Hematopoietic multipotent progenitor cell treated with erythropoietin and hydrocortisone succinate and interleukin-3 and kit ligand, for 6 days (in vitro differentiated cells): ENCODE measurements around the gene ACOT8.
"Not testable (repeated sequence)": the region's sequence is repeated elsewhere in the genome, so short reads cannot be mapped to it uniquely, and the experiment has no call there.

ENCODE experiments used
- DNase-seq: peaks from one replicate; pipeline ENCODE4 v3.0.0-alpha.2; 2015

Gene ACOT8

DNA sequence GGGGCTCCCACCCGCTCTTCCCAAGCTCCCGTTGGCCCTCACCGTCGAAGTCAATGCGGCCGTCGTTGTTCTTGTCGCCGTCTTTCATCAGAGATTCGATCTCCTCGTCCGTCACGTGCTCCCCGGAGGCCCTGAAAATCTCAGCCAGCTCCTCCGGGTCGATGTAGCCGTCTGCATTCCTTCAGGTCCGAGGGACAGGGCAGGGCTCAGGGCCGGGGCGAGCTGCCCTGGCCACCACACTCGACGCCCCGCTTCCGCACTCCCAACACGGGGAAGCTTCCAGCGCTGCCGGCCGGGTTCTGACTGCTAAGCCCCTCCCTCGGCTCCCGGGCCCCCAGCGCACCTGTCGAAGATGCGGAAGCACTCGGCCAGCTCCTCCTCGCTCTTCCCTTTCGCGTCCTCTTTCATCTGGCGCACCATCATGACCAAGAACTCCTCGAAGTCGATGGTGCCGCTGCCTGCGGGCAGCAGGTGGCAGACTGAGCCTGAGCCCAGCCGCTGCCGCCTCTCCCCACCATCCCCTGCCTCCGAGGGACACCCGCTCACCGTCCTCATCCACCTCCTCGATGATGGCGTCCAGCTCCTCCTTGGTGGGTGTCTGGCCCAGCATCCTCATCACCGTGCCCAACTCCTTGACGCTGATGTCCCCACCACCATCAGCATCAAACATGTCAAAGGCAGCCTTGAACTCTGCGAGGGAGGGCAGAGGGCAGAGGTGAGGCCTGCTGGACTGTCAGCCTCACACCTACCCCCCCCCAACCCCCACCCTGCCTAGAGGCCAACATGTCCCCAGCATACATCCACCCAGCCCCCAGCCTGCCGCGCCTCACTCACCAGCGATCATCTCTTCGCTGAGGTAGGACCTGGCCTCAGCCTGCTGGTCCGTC, 33.0 kb downstream of the ACOT8 start:
- peak; percentile 80 for DNase-seq

DNA sequence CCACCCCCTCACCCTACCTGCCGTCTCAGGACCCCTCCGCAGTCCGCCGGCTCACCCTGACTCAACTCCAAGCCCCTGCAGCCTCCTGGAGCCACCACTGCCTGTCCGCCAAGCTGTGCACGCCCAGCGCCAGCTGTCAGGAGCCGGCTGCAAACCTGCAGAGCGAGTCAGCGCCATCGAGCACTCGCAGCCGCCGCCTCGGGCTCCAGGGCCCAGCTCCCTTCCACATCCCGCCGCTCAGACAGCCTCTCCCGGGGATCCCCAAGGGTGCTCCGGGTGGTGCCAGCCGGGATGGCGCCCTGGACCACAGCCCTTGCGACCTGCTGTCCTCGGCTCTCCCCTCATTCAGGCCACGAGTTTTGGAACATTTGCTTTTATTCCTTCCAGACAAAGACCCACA, 34.3 kb downstream of the ACOT8 start:
- DNase-seq, result peak; percentile 49

DNA sequence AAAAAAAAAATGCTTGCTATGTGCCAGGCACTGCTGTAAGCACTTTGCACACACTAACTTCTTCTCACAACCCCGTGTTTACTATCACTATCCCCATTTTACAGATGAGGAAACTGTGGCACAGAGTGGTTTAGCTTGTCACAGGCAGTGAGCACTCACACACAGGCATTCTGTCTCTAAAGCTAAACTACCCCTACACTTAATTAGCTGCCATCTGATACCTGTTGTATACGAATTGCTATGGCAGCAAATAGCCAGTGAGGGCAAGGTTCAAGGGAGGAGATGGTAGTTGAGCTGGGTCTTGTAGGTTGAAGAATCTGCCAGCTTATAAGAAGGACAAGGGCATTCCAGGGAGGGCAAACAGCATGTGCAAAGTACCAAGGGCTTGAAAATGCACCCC, 35.2 kb downstream of the ACOT8 start:
- no peak for DNase-seq

DNA sequence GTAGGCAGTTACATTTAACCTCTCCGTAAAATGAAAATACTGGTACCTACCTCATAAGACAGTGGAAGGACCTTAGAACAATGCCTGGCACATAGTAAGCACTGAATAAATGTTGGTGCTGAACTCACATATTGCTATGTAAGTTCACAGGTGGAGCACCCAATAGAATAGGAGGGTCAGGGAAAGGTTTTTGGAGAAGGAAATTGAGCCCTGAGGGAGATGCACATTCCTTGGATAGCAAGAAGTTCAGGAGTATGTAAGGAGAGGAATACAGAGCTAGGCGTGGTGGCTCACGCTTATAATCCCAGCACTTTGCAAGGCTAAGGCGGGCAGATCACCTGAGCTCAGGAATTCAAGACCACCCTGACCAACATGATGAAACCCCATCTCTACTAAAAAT, 37.7 kb downstream of the ACOT8 start:
- DNase-seq, result no peak

DNA sequence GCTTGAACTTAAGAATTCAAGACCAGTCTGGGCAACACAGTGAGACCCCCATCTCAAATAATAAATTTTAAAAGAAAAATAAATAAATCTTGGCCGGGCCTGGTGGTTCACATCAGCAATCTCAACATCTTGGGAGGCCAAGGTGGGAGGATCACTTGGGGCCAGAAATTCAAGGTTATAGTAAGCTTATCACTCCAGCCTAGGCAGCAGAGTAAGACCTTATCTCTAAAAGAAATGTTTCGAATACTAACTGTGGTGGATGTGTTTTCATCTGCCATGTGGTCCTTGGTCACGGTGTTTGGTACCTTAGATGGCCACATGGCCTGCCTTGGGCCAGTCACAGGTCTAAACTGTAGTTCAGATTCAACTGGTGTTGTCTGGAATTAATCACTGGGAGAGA, 39.0 kb downstream of the ACOT8 start:
- DNase-seq, result no peak

DNA sequence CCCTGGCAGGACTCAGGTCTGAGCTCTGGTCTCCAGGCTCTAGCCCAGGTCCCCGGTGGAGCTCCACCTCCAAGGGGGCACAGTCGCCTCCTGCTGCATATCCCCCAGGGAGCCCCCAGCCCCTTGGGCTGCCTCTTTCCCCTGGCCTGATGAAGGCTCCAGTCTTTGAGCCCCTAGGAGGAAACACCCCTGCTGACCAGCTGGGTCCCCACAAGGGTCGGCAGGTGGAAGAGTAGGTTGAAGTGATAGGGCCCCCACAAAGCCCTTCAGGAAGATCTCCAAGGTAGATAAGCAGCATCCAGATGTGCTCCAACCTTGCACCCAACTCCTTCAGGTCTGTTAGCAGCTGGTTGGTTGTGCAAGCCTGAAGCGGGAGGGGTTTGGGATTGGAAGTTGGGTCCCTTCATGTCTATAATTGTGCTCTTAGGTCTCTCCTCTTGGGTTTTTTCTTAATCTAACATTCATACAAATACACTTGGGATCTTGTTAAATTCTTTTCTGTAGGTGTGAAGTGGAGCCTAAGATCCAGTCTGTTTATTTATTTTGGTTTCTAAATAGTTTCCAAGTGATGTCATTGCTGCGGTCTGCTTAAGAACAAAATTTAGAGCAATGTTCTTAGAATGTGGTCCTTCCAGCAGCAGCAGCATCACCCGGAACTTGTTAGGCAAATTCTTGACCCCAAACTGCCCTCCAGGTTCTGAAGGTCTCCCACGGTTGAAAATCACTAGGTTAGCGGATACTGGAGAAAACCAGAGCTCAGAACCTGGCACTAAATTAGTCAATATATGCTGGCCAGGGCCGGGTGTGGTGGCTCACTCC, 39.6 kb downstream of the ACOT8 start:
- DNase-seq, result no peak

DNA sequence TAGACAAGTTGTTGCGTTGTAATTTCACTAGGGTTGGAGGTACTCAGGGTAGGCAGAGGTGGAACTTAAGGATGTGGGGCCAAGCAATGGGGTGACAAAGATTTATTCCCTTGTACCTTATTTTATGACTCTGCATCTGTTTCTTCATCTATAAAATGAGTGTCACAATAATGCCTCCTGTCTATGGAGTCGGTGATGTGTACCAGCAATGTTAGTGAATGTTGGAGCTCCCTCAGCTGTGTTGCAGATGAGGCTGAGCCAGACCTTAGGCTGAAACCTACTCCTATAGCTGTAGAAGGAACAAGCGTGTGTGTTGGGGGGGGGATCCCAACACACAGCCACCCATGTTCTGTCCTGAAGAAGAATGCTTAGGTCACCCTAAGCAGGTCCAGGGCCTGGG, 40.2 kb downstream of the ACOT8 start:
- DNase-seq, result no peak

DNA sequence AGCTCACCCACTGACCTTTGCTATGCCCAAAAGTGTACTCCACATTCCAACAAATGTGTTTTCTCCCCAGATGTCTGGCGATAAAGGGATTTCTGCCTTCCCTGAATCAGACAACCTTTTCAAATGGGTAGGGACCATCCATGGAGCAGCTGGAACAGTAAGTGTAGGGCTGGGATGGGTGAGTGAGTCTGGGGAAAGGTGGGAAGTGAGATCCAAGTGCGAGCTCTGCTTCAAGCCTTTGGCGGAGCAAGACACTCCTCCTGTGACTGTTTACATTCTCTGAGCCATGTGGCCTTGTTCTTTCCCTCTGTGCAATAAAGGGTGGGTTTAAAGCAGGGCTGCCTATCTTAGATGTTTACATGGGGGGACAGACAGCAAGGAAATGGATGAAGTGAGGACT, 42.9 kb downstream of the ACOT8 start:
- no peak for DNase-seq

DNA sequence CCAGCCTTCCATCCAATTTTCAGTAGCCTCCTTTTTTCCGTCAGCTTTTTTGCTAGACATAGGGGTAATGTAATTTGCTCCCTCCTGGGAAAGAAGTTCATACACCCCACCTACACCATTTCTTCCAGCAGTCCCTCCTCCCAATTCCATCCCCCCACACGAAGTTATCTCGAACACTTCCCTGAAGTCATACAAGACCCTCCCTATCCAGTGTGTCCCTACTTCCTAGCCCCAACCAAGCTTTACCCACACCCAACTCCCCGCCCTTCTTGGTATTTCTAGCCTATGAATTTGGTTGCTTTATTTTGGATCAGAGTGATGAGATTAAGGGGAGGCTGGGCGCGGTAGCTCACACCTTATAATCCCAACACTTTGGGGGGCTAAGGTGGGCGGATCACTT, 43.7 kb downstream of the ACOT8 start:
- DNase-seq, result no peak

DNA sequence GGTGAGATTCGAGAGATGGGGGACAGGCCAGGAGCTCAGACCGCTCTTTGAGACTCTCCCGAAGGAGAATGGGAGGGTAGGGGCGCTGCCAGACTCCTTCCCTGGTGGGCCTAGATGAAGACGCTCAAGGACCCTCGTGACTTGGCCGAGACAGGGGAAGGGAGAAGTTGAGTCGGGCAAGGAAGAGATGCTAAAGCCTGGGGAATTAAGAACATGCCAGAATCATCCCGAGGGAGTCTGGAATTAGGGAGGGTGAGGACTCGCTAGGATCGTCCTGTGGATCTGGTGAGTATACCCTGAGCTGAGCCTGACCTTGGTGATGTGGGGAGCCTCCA, 44.2 kb downstream of the ACOT8 start:
- no peak for DNase-seq

DNA sequence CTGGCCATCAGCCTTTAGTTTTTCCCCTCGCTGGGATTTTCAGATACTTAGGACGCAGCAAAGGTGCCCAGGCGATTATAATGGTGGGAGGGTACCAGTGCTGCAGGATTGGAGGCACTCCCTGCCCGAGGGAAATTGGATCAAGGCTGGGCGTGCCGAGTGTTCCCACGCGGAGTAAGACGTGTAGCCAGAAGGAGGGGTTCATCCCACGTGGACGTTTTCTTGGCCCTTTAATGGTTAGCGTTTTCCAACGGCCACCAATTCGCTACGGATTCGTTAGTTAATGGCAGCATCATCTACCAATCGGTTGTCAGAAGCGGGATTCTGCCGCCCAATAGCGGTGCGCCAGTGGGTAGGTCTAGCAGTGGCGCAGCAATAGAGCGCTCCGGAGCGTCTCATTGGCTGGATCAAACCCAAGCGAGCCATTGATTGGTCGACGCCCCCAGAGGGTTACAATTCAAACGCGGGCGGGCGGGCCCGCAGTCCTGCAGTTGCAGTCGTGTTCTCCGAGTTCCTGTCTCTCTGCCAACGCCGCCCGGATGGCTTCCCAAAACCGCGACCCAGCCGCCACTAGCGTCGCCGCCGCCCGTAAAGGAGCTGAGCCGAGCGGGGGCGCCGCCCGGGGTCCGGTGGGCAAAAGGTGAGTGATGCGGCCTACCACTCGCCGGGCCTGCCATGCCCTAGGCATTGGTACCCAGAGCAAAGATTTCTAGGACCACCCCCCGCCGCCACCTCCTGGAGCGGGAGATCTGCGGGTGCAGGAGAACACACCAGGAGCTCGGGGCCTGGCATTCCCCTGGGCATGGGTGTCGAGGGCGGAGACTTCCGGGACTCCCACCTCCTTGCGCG, 44.8 kb downstream of the ACOT8 start, which contains the start of gene UBE2C:
UBE2C (plus strand) TSS at position 488 of the 849 bp plus-strand sequence; CDS start at position 540, 52 bp downstream.
- peak; percentile 99 for DNase-seq

DNA sequence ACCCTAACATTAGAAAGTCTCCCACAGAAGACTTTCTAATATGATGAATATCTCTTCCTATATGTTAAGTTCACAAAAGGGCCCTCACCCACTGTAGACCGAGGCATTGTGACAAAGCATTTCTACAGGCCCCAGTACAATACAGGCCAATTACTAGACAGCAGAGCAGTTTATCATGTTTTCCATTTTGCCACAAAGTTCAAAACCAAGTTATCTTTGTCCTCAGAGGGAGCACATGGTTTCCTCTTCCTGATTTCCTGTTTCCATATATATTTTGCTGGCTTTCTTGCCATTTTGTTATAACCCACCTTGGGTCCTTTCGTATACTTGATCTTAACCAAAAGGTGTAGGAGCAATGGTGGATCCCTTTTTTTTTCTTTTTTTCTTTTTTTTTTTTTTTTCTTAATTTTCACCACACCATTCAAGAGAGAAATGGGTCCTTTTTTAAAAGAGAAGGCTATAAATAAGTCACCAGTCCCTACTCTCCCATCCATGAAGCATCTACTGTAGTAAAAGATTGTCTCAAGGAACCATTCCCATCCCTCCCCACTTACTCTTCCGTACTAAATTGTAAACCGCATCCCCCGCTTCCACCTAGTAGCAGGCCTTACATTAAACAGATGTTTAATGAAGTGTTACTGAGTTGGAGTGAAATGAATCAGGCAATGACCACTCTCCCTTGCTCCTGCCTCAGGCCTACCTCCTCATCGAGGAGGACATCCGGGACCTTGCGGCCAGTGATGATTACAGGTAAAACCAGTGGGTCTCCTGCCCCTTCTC, 46.8 kb downstream of the ACOT8 start:
- DNase-seq, result peak; percentile 79

DNA sequence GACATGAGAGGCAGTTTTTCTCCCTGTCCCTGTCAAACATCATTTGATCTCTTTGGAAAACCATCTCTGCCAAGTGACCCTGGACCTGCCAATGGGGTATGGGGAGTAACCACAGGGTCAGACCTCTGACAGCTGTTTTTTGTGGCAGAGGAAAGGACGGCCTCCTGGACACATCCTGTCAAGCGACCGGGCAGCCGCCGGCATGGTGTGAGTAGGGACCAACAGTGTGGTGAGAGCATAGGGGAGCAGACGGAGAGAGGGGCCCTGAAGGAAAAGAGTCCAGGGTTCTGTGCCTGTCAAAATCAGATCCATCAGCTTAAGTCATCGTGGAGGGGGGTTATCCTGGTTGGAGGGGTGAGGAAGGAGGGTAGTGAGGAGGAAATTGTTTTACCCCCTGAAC, 55.3 kb downstream of the ACOT8 start:
- DNase-seq, result no peak

DNA sequence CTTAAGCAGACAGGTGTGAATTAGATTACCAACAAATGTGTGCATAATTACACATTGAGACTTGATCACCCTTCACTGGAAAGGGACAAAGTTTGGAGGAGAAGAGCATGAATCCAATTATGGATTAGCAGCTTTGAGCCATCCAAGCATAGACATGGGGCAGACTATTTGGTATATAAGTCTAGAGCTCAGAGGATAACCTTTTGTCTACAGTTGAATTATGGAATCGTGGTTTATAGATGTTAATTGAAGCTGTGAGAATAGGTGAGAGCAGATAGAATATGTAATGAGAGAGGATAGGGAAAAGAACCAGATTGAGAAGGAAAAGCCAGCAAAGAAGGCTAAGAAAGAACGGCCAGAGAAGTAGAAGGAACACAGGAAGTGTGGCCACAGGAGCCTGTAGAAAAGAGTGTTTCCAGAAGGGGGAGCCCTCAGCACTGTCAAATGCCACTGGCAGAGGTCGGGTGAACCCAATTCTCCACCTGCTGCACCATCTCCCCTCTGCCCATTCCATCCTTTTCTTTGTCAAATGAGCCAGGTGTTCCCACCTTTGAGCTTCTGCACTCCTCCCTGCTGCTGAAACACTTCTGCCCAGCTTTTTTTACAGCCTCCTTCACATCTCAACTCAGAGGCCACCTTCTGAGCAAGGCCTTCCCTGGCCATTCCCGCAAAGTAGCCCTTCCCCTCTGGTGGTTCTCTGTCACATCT, 58.1 kb downstream of the ACOT8 start:
- DNase-seq, result peak; percentile 89

DNA sequence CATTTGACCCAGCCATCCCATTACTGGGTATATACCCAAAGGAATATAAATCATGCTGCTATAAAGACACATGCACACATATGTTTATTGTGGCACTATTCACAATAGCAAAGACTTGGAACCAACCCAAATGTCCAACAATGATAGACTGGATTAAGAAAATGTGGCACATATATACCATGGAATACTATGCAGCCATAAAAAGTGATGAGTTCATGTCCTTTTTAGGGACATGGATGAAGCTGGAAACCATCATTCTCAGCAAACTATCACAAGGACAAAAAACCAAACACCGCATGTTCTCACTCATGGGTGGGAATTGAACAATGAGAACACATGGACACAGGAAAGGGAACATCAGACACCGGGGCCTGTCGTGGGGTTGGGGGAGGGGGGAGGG, 59.2 kb downstream of the ACOT8 start:
- not testable (repeated sequence) for DNase-seq

DNA sequence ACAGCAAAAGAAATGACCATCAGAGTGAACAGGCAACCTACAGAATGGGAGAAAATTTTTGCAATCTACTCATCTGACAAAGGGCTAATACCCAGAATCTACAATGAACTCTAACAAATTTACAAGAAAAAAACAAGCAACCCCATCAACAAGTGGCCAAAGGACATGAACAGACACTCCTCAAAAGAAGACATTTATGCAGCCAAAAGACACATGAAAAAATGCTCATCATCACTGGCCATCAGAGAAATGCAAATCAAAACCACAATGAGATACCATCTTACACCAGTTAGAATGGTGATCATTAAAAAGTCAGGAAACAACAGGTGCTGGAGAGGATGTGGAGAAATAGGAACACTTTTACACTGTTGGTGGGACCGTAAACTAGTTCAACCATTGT, 59.7 kb downstream of the ACOT8 start:
- DNase-seq, result not testable (repeated sequence)

DNA sequence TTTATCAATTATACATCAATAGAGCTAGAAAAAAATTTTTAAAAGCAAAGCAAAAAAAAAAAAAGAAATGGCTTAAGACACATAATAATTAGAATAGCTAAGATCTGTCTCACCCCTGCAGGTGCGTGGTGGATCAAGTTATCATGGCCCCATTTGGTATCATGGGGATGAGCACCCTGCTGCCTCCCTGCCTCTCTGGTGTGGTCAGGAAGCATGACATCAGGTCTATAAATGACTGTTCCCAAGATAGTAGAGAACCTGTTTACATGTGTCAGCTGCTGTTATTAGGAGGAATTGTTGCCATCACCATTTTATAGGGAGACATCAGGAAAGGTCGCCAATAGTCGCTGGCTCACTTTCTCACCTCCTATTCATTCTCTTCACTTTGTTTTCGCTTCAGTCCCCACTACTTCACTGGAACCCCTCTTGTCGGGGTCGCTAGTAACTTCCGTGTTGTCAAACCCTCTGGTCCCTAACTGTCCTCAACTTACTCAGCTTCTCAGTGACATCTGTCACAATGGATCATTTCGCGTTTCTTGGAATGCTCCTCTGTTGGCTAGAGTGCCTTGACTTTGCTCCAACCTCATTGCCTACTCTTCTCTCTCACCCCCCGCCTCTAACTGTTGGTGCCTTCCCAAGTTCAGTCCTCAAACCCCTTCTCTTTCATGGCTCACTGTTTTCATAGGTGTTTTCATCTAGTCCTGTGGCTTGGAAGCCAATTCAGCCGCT, 60.7 kb downstream of the ACOT8 start:
- DNase-seq, result no peak

DNA sequence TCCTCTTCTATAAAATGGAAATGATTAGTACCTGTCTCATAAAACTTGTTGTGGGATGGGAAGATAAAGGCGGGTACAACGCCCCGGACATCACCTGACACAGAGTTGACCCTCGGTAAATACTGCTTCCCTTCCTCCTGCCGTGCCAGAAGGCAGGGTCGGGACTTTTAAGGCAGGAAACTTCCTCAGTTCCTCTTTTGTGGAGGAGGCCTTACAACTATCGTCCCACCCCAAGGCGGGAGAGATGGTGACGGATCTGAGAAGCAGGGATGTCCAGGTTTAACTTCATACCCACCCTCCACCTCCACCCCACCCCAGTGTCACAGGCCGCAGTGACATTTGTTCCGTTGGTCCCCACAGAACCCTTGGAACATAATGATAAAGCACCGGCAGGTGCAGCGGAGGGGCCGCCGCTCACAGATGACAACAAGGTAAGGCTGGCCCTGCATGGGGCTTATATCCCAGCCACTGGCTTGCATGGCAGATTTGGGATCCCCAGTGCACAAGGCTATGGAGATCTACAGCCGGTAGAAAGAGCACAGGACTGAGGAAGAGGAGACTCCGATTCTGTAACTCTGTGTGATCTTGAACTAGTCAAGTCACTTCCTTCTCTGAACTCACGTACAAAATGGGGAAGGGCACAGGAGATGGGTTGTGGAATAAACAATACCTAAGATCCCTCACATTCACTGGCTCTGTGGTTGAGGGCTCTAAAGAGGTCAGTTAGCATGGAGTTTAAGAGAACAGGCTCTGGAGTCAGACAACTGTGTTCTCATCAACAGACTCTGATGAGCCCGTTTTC, 64.7 kb downstream of the ACOT8 start:
- peak; percentile 46 for DNase-seq
